Kidney epithelial cell (primary cell): ENCODE data around the gene ABCA4. TPM values are rescaled to one million over a fixed set of nuclear protein-coding genes. Genes with fewer than 3 reads are reported as not detected.

Source experiments
- DNase-seq: peaks from one replicate; pipeline ENCODE4 v3.0.0-alpha.2; 2010; ENCODE audit warnings: low read depth
- H3K27me3 ChIP-seq: 2 replicates; pipeline ENCODE4 v1.6.0; 2011; ENCODE audit warnings: low read length; ENCODE audit not compliant: control insufficient read depth, insufficient read depth
- H3K36me3 ChIP-seq: 2 replicates; pipeline ENCODE4 v1.5.1; 2011; ENCODE audit warnings: low read length; ENCODE audit not compliant: control insufficient read depth, insufficient read depth
- H3K4me3 ChIP-seq: 2 replicates; pipeline ENCODE4 v1.5.1; 2011; ENCODE audit warnings: low read depth, mild to moderate bottlenecking, control low read depth, low read length
- total RNA-seq: library from RNA; depleted of rRNA; stranded (reverse); fragments of >200 nt; gene quantifications from 2 replicates; pipeline ENCODE4 v1.2.3, GENCODE V29; 2015
- TF ChIP-seq, protein P1 (sequence below): IDR thresholded peaks from 2 replicates; pipeline ENCODE4 v1.5.1; 2011; ENCODE audit warnings: mild to moderate bottlenecking, moderate library complexity, low read length, control low read depth, inconsistent platforms; ENCODE audit not compliant: insufficient read depth, poor library complexity, severe bottlenecking

ABCA4 gene
- total RNA-seq, 1 donor from 2014 or later = not detected

DNA sequence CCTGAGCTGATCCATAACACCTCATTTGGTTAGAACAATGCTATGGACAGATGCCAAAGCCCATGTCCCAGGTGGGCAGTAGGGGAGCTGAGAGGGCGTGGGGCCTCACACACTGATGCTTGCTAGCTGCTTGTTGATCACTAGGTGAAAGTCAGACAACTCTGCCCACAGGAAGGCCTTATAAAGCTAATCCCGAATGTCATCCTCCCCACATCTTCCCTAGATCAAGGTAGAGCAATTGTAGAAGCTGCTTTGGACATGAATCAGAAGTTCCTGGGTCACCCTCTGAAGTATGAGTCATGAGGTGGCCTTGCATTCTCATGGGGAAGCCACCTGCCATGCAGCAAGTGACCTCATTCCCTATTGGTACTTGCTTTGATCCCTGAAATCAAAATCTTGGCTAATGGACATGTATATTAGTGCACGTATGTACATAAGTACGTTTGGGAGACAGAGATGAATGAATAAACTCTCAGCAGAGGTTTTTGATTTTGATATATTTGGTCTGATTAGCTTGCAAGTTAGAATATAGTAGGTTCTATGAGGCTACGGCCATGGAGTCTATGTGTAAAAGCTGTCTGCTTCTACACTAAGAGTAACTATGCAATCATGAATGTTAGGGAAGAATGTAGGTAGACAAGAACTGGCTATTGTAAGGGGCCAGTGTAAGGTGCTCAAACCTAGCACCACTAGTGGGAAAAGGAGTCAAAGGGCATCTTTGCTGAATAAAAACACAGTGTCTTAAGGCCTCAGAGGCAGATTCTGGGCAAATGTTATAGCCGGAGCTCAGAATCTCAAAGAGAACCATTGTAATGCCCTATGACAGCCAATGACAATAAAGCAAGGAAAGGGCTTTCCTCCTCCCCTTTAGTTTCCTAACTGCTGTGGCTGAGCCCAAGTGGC lies 52.6 kb downstream of the ABCA4 start:
- H3K27me3 ChIP-seq = no peaks in the 10 kb centered on the region
- DNase-seq = peak; percentile 87
- TF ChIP-seq, protein P1, sequence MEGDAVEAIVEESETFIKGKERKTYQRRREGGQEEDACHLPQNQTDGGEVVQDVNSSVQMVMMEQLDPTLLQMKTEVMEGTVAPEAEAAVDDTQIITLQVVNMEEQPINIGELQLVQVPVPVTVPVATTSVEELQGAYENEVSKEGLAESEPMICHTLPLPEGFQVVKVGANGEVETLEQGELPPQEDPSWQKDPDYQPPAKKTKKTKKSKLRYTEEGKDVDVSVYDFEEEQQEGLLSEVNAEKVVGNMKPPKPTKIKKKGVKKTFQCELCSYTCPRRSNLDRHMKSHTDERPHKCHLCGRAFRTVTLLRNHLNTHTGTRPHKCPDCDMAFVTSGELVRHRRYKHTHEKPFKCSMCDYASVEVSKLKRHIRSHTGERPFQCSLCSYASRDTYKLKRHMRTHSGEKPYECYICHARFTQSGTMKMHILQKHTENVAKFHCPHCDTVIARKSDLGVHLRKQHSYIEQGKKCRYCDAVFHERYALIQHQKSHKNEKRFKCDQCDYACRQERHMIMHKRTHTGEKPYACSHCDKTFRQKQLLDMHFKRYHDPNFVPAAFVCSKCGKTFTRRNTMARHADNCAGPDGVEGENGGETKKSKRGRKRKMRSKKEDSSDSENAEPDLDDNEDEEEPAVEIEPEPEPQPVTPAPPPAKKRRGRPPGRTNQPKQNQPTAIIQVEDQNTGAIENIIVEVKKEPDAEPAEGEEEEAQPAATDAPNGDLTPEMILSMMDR = no peak
- H3K4me3 ChIP-seq = no peak overlapping the region
- no peaks in the 10 kb centered on the region for H3K36me3 ChIP-seq

DNA sequence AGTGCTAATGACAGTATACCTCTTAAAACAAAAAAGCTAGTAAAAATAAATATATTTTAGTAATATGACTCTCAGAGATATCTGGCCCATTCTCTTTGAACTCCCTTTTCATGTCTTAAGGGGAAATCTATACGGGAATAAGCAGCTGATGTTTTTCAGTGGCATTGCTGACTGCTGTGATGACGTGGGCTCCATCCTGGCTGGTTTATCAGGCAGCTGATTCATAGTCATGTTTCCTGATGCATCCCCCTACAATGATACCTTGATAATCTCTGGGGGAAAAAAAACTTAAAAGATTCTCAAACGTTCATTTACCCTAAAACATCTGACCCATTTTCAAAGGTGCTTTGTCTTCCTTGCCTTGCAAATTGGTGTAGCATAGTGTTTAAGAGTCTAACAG lies 53.8 kb downstream of the ABCA4 start:
- Histone ChIP-seq H3K27me3 (no peaks in the 10 kb centered on the region), H3K4me3 (no peak overlapping the region), H3K36me3 (no peaks in the 10 kb centered on the region)
- TF ChIP-seq, protein P1 = no peak
- DNase-seq = no peak

DNA sequence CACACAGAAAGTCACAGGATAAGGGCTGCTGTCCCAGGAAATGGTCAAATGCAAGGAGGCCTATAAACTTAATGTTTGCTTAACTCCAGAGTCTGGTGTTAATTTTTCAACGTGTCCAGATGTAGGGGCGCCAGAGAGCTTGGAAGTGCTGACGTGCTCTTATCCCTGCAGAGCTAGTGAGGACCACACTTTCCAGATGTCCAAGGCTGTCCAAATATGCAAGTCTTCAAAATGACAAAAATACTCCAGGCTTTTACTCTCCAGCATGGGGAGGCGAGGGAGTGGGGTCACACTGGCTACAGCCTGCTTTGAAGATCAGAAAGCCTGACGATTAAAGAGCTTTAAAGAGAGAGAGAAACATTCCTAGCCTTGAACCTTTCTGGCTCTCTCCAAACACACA lies 57.6 kb downstream of the ABCA4 start:
- DNase-seq = no peak
- Histone ChIP-seq H3K4me3 (no peak overlapping the region), H3K27me3 (no peaks in the 10 kb centered on the region), H3K36me3 (no peaks in the 10 kb centered on the region)
- TF ChIP-seq, protein P1 = peak; percentile 57

DNA sequence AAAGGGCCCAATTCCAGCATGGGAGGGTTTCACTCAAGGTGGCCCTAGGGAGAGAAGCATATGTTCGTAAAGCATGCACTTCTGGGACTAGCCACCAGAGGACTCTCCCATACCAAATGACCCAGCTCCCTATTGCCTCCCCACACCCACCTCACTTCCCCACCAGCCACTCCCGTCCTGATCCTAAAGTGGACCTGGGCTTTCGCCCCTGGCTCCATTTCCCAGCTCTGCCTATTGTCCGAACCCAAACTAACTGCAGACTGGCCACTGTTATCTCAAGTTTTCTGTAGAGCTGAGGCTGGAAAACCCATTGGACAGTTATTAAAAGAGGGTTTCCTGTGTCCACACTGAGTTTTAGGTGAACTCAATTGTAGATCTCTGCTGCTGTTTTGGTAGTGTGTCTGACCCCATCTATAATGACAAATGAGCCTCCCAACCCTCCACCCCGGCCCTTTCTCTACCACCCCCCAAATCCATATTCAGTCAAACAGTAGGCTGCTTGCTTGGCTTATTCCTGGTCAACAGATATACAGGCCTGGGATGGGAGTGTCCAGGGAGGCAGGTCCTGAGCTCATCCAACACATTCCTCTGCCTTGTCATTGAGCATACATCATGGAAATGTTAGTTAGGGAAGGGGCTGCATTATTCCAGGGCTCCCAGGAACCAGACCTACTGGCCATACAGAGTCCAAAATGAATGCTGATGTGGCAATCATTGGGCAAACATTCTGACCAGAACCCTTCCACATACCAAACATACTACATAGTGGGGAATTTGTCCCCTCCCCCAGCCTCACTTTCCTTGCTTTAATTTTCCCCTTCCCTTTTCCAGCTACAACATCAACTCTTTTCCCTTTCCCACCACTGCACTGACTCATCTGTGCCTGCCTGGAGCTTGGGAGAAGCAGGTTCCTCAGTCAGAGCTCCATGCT lies 59.2 kb downstream of the ABCA4 start:
- H3K4me3 ChIP-seq = no peak overlapping the region
- H3K36me3 ChIP-seq = no peaks in the 10 kb centered on the region
- no peaks in the 10 kb centered on the region for H3K27me3 ChIP-seq
- no peak for DNase-seq
- TF ChIP-seq, protein P1 = peak; percentile 96

DNA sequence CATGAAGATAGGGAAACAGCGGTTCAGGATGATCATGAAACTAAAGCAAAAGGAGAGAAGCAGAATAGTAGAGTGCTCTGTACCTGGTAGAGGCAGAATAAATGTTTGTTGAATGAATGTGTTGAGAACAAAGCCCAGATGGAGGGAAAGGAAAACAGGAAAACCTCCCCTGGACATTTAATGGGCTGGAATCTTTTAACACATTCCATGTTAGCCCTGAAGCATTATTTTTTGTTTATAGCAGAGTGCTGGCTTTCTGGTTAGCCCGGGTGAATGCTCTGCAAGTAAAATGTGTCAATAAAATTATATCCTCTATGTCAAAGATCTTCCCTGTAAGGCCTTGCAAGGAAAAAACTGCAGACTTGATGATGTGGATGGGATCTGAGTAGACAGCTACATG lies 60.2 kb downstream of the ABCA4 start:
- H3K27me3 ChIP-seq = no peaks in the 10 kb centered on the region
- TF ChIP-seq, protein P1 = no peak
- H3K4me3 ChIP-seq = no peak overlapping the region
- no peak for DNase-seq
- no peaks in the 10 kb centered on the region for H3K36me3 ChIP-seq
